GM18873 (cell line): ENCODE results near the gene DIP2C.
"Not testable (repeated sequence)": the region's sequence is repeated elsewhere in the genome, so short reads cannot be mapped to it uniquely, and the experiment has no call there.

Experiments
- ATAC-seq: cut with Tn5 transposase; IDR thresholded peaks from one replicate; pipeline ENCODE4 v1.9.1; 2021; ENCODE audit warnings: mild to moderate bottlenecking, moderate library complexity, moderate number of reproducible peaks; ENCODE audit not compliant: unreplicated experiment, low FRiP score

DIP2C gene

GRCh38 chr10:546971-547590, 142.4 kb downstream of the DIP2C start:
- ATAC-seq, result no peak

DNA sequence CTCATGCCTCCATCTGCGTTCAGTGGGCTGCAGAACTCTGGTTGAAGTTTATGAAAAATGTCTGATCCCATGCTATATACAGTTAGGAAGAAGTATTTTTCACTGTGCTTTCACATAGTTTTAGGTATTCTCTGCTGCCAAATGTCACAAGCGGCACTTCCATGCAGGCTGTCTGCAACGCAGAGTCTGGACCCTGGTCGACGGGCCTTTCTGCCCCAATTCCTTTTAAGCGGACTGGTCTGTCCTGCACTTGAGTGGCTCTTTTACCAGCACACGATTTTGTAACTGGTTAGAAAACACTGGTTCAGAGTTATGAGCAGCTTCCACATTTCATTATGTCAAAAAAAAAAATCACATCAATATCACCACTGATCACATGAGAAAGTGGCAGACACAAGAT, 143.0 kb downstream of the DIP2C start:
- no peak for ATAC-seq

DNA sequence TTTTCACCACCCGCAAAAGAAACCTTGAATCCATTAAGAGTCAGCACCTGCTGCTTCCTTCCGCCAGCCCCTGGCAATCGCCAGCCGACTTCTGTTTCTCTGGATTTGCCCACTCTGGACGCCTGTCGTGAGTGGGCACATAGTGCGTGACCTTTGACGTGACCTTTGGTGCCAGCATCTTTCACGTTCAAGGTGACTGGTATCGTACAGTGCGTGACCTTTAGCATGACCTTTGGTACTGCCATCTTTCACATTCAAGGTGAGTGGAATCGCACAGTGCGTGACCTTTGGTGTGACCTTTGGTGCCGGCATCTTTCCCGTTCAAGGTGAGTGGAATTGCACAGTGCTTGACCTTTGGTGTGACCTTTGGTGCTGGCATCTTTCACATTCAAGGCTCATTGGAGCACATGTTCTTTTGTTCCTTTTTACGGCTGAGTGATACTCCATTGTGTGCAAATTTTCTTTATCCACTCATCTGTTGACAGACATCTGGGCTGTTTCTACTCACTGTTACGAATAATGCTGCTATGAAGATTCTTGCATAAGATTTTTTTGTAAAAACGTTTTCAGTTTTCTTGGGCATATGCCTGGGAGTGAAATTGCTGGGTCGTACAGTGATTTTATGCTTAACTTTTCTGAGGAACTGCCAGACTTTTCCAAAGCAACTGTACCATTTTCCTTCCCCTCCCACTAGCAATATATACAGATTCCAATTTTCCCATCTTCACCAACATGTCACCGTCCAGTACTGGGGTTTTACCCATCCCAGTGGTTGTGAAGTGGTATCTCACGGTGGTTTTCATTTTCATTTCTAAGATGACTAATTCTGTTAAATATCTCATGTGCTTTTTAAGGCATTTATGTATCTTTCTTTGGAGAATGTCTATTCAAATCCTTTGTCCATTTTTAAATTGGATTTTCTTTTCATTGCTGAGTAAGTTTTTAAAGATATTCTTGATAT, 145.3 kb downstream of the DIP2C start:
- ATAC-seq, result no peak

DNA sequence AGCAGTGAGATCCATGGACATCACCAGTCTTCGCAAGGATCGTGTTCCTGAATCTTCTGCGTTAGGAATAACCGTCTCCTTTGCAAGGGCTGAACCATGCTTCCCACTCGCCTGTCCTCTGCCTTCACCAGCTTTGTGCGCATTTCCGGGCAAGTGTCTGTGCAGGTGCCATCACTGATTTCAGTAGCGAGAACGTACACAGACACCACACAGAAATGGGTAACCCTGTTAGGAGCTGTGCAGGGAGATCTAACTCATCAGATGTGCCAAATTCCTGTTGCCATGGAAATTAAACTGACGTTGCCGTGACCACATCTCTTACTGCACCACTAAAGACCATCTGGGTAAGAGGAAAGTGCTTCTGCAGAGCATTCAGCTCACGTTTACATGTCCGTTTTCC, 146.3 kb downstream of the DIP2C start:
- no peak for ATAC-seq

- no peak for ATAC-seq
These were observed 147.6 kb downstream of the DIP2C start for GRCh38 chr10:541750-542371.

DNA sequence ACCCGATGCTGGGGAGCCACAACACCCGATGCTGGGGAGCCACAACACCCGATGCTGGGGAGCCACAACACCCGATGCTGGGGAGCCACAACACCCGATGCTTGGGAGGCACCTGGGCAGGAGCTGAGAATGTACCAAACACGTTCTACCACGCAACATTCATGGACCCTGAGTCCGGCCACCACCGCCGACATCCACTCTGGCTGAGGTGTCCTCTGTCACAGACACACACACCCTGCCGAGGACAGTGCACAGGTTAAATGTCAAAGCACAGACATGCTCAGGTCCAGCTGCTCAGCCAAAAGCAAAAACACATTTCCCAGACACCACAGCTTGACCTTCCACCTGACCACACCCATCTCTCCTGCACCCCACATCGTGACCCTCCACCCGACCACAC, 148.4 kb downstream of the DIP2C start:
- ATAC-seq, result no peak

- ATAC-seq, result no peak
These were observed 150.6 kb downstream of the DIP2C start for GRCh38 chr10:538895-539294.

DNA sequence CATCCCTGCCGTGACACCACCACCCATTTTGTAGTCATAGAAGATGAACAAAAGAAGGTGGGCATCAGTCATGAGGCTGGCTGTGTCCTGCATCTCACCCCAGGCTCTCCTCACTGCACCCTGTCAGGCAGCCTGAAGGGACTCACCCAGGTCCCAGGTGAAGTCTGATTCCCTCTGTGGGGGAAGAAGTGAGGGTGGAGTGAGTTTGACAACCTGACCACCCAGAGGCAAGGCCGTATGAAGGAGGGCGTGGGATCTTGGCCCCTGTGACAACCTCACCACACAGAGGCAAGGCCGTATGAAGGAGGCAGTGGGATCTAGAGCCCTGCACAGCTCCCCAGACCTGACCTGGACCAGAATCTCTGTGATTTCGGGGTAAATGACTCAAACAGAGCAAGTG, 152.5 kb downstream of the DIP2C start:
- ATAC-seq, result no peak

GRCh38 chr10:536371-536925, 153.0 kb downstream of the DIP2C start:
- no peak for ATAC-seq

- no peak for ATAC-seq
These were observed 153.5 kb downstream of the DIP2C start for GRCh38 chr10:535952-536351.

DNA sequence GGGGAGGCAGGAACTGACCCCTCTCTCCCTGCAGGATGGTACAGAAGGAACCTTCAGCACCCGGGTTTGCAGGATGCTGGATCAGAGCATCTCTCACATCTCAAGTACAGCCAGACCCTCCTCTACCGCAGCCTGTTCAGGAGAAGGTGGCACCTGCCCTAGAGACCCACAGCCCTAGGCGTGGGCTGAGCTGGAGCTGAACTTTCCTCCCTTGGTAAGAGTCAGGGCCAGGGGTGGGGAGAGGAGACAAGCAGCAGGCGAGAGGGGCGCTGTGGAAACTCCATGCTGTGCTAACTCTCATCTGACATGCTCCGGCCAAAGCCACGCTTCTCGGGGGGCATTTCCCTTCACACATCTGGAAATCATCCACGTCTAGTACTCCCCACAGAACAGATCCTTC, 154.4 kb downstream of the DIP2C start:
- no peak for ATAC-seq

DNA sequence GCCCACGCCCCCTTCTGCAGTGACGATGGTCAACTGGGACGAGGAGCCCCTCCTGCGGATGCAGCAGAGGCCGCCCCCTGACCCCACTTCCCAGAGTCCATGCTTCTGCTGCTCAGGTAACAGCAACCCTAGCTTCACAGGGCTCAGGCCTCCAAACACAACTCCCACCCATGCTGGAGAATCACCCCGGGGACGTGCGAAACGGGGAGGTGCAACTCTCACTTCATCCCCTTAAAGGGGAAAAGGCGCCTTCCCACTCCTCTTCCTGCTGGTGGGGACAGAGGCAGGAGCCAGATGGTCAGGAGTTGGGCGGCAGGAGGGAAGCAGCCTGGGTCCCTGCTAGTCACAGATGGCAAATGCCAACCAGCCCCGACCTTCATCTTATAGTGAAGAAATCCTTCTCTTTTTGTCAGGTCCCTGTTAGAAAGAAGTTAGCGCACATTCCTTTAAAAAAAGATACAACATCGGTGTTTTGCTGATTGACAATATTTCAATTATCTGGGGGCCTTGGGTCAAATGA, 155.4 kb downstream of the DIP2C start:
- ATAC-seq, result no peak

GRCh38 chr10:533611-534010, 155.9 kb downstream of the DIP2C start:
- no peak for ATAC-seq

GRCh38 chr10:533186-533585, 156.3 kb downstream of the DIP2C start:
- ATAC-seq, result no peak

DNA sequence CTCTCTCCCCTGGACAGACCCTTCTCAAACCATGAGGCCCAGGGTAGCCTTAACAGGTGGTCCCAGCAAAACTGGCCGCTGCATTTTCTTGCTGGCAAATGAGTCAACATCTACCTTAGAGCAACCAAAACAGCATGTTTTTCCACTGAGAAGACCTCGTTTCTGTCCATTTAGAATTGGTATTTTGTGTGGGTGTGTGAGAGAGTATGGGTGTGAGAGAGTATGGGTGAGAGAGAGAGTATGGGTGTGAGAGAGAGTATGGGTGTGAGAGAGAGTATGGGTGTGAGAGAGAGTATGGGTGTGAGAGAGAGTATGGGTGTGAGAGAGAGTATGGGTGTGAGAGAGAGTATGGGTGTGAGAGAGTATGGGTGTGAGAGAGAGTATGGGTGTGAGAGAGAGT, 157.1 kb downstream of the DIP2C start:
- not testable (repeated sequence) for ATAC-seq

- ATAC-seq, result no peak
These were observed 157.9 kb downstream of the DIP2C start for GRCh38 chr10:531541-531940.

GRCh38 chr10:530717-531116, 158.8 kb downstream of the DIP2C start:
- ATAC-seq, result no peak

GRCh38 chr10:529468-530230, 159.8 kb downstream of the DIP2C start:
- no peak for ATAC-seq

- ATAC-seq, result no peak
These were observed 161.0 kb downstream of the DIP2C start for GRCh38 chr10:528173-529165.
